Sigmoid colon (tissue), 7 donors: Measurements from ENCODE around the gene PIGV. TPM values are rescaled to one million over a fixed set of nuclear protein-coding genes. Genes with fewer than 3 reads are reported as not detected.
A peak's percentile ranks its signal among the peaks of the same experiment; 100 is the strongest.

Experiments used
- DNase-seq: peaks from one replicate; pipeline ENCODE4 v3.0.0-alpha.2; 2019
- H3K27ac ChIP-seq, 4 donors: fragments of 200-600 bp; sonication (generic); one replicate each; pipeline ENCODE4 v1.5.1; 2016 to 2019; ENCODE audit warnings: mild to moderate bottlenecking in 1 of 4
- H3K27me3 ChIP-seq, 3 donors: fragments of 200-600 bp; sonication (generic); one replicate each; pipeline ENCODE4 v1.5.1; 2019; ENCODE audit warnings: mild to moderate bottlenecking in 1 of 3
- H3K36me3 ChIP-seq, 4 donors: fragments of 200-600 bp; sonication (generic); one replicate each; pipeline ENCODE4 v1.5.1; 2016 to 2019
- H3K4me1 ChIP-seq, 4 donors: fragments of 200-600 bp; sonication (generic); one replicate each; pipeline ENCODE4 v1.5.1; 2017 to 2019
- H3K4me3 ChIP-seq, 4 donors: fragments of 200-600 bp; sonication (generic); one replicate each; pipeline ENCODE4 v1.5.1; 2017 to 2019; ENCODE audit warnings: mild to moderate bottlenecking in 2 of 4, moderate library complexity in 1 of 4
- H3K9me3 ChIP-seq, 4 donors: fragments of 200-600 bp in 3 of 4; sonication (generic) in 3 of 4; one replicate each; pipeline versions ENCODE4 v1.5.1 to v1.6.1; 2013 to 2019
- CTCF ChIP-seq, 4 experiments: fragments of 450-650 bp in 3 of 4; fragments of 200-600 bp in 1 of 4; IDR thresholded peaks; one replicate each; pipeline ENCODE4 v1.5.1; 2016 to 2019; ENCODE audit warnings: antibody characterized with exemption in 4 of 4, mild to moderate bottlenecking in 3 of 4, moderate library complexity in 2 of 4
- EP300 ChIP-seq, 4 donors: sonication (generic); formaldehyde crosslinking; IDR thresholded peaks; one replicate each; pipeline ENCODE4 v1.6.1; 2017; ENCODE audit warnings: antibody characterized with exemption in 4 of 4
- POLR2A ChIP-seq, 2 donors: fragments of 450-650 bp; IDR thresholded peaks; one replicate each; pipeline ENCODE4 v1.6.1; 2016; ENCODE audit warnings: antibody characterized with exemption in 2 of 2, mild to moderate bottlenecking in 2 of 2, moderate library complexity in 2 of 2
- POLR2AphosphoS5 ChIP-seq, 4 donors: sonication (generic); formaldehyde crosslinking; IDR thresholded peaks; one replicate each; pipeline ENCODE4 v1.6.1; 2017; ENCODE audit warnings: antibody characterized with exemption in 4 of 4
- WGBS, 2 donors: extraction: QIAGEN DNeasy Blood & Tissue Kit; methylation state at CpG; one replicate each; pipeline ENCODE4 v1.1.7; 2013; 5-methylcytosine and 5-hydroxymethylcytosine counted together
- intact Hi-C: fragments of 100-400 bp; cut with DNase I; formaldehyde crosslinking; loops from one replicate; pipeline ENCODE4 v1.15.1; 2023
- polyA plus RNA-seq, 3 donors: library from polyadenylated mRNA; stranded (reverse); fragments of 200-250 nt; gene quantifications; one replicate each; pipeline ENCODE4 v1.2.3, GENCODE V29; 2013
- total RNA-seq, 4 donors: library from RNA; depleted of rRNA; stranded (reverse); fragments of >200 nt; gene quantifications; one replicate each; pipeline ENCODE4 v1.1.0, GENCODE V29; 2016
- donor health status: healthy with polysubstance abuse.
- donor health status: Bipolar disorder and iron deficiency.
- donor health status: healthy.

The PIGV gene
- total RNA-seq (10 to 100 TPM in 3 of 4 donors, 1 to 10 TPM in 1; 9.6 to 24.9 (median 14.1) TPM), polyA plus RNA-seq (10 to 100 TPM in 1 of 3 donors, 1 to 10 TPM in 2; 5.1 to 12.1 (median 7.2) TPM)

- Histone ChIP-seq H3K4me1 (peaks cover 0 to 60% (median 48%) of the 10 kb centered on the region in 4 donors), H3K9me3 (no peaks in the 10 kb centered on the region), H3K27ac (peak within 1 kb of the TSS; percentile 94 to 99 (median 96)), H3K36me3 (peaks cover 0 to 3% (median 0%) of the 10 kb centered on the region in 4 donors), H3K27me3 (no peaks in the 10 kb centered on the region), H3K4me3 (peak within 1 kb of the TSS; percentile 51 to 76 (median 69))
- no peak for TF ChIP-seq EP300 (IDR thresholded peaks at IDR 0.05)
- peak; percentile 90 for TF ChIP-seq POLR2A (IDR thresholded peaks at IDR 0.05)
- TF ChIP-seq CTCF (IDR thresholded peaks at IDR 0.05) = peak in 2 of 4 experiments; percentile 42 to 47
- TF ChIP-seq POLR2AphosphoS5 (IDR thresholded peaks at IDR 0.05) = peak; percentile 76 to 97 (median 94)
- intact Hi-C loops = loop anchor here (1.0 to 5.0 kb wide), 3 partner anchors 92 to 286 kb away; partner anchors contain the start of gene ARID1A
- WGBS, 2 donors = 0% methylated on average over 63 of the region's 63 CpGs
- peak; percentile 93 for DNase-seq
These were observed at the start of gene PIGV for GRCh38 chr1:26787706-26788514. TSS of gene PIGV (plus strand) at chr1:26787950. CDS start at chr1:26790816, 2,866 bp downstream.

- TF ChIP-seq EP300 (IDR thresholded peaks at IDR 0.05) = no peak
- no peak for TF ChIP-seq POLR2A (IDR thresholded peaks at IDR 0.05)
- TF ChIP-seq CTCF (IDR thresholded peaks at IDR 0.05) = no peak
- no peak for TF ChIP-seq POLR2AphosphoS5 (IDR thresholded peaks at IDR 0.05)
These were observed 48.3 kb upstream of the PIGV start for GRCh38 chr1:26739329-26739914.

GRCh38 chr1:26740023-26740634 is 47.6 kb upstream of the PIGV start:
- H3K27ac ChIP-seq = no peak overlapping the region
- H3K4me3 ChIP-seq = no peak overlapping the region
- peaks cover 0 to 47% (median 27%) of the 10 kb centered on the region in 4 donors for H3K4me1 ChIP-seq
- intact Hi-C loops = loop anchor here (5.0 kb wide), 1 partner anchor 42 kb away; no protein-coding TSS in a partner anchor
- DNase-seq = no peak
- TF ChIP-seq EP300 (IDR thresholded peaks at IDR 0.05) (no peak), CTCF (IDR thresholded peaks at IDR 0.05) (no peak), POLR2A (IDR thresholded peaks at IDR 0.05) (no peak), POLR2AphosphoS5 (IDR thresholded peaks at IDR 0.05) (no peak)
- H3K27me3 ChIP-seq = no peaks in the 10 kb centered on the region
- WGBS, 2 donors = 76 to 81% methylated on average over 3 of the region's 3 CpGs
- no peaks in the 10 kb centered on the region for H3K9me3 ChIP-seq
- peaks cover 5 to 66% (median 10%) of the 10 kb centered on the region in 4 donors for H3K36me3 ChIP-seq

More at GRCh38 chr1:26739329-26739914, 48.3 kb upstream of the PIGV start:
- Histone ChIP-seq H3K4me1 (peaks cover 0 to 49% (median 29%) of the 10 kb centered on the region in 4 donors), H3K36me3 (peaks cover 5 to 67% (median 11%) of the 10 kb centered on the region in 4 donors), H3K4me3 (no peak overlapping the region), H3K27ac (no peak overlapping the region), H3K9me3 (no peaks in the 10 kb centered on the region), H3K27me3 (no peaks in the 10 kb centered on the region)
- DNase-seq = no peak
- WGBS, 2 donors = 60 to 82% methylated on average over 4 of the region's 4 CpGs
- intact Hi-C loops = no loop called here

- TF ChIP-seq EP300 (IDR thresholded peaks at IDR 0.05) = no peak
- no peak for TF ChIP-seq POLR2A (IDR thresholded peaks at IDR 0.05)
- TF ChIP-seq POLR2AphosphoS5 (IDR thresholded peaks at IDR 0.05) = no peak
- TF ChIP-seq CTCF (IDR thresholded peaks at IDR 0.05) = no peak
- H3K36me3 ChIP-seq = peaks cover 5 to 66% (median 6%) of the 10 kb centered on the region in 4 donors
- 25 to 63% methylated on average over 5 of the region's 5 CpGs for WGBS, 2 donors
- no peak overlapping the region for H3K27ac ChIP-seq
- no peak for DNase-seq
- peaks cover 0 to 49% (median 27%) of the 10 kb centered on the region in 4 donors for H3K4me1 ChIP-seq
- H3K27me3 ChIP-seq = no peaks in the 10 kb centered on the region
- H3K9me3 ChIP-seq = no peaks in the 10 kb centered on the region
- no peak overlapping the region for H3K4me3 ChIP-seq
- intact Hi-C loops = loop anchor here (5.0 kb wide), 1 partner anchor 41 kb away; no protein-coding TSS in a partner anchor
These were observed 46.8 kb upstream of the PIGV start for GRCh38 chr1:26740952-26741351.
